DMS79 treated with DMSO at 0.1 percent for 48 hours (cell line): ENCODE results near the gene MAGI2.

ENCODE experiments used
- DNase-seq: peaks from one replicate; lab custom pipeline; 2025; lab: John Stamatoyannopoulos, UW

The MAGI2 gene

GRCh38 chr7:78141522-78142281, 1311.8 kb downstream of the MAGI2 start:
- no peak for DNase-seq

- DNase-seq, result no peak
Measured at GRCh38 chr7:78140109-78140508, 1313.4 kb downstream of the MAGI2 start.

DNA sequence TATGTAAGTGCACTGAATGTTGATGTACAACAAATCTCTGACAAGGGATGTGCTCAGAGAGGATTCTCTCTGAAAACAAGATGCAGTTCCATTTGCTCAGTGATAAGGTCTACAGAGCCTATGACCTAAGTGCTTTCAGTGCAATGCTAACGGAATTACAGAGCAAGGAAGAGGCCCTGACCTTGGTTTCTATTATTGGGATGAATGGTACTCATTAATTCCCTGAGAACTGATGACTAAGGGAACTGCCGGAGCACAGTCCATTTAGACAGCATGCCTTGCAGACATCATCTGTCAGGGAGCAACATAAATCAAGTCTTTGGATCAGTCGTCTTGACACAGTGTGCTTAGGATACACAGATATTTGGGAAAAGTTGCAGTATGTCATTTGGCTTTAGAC, 1314.1 kb downstream of the MAGI2 start:
- DNase-seq, result no peak

GRCh38 chr7:78134774-78135173, 1318.7 kb downstream of the MAGI2 start:
- no peak for DNase-seq

DNA sequence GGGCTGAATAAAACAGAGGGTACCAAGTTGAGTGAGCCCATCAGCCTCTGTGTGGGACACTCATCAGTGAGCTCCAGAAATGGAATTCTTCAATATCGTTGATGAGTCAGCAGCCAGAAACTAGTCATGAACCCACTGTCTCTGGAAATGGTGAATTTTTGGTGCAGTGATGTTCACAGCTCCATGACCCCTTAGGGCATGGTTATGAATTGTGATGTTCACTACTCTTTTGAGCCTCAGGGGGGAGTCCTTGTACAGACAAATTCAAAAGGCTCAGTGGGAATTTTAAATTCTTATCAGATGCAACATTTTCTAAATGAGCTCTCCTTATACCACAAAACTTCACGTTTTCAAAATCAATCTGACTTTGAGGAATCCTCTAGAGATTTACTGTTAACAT, 1319.2 kb downstream of the MAGI2 start:
- DNase-seq, result no peak

- peak; percentile 51 for DNase-seq
Measured at GRCh38 chr7:78130446-78131215, 1322.8 kb downstream of the MAGI2 start.

DNA sequence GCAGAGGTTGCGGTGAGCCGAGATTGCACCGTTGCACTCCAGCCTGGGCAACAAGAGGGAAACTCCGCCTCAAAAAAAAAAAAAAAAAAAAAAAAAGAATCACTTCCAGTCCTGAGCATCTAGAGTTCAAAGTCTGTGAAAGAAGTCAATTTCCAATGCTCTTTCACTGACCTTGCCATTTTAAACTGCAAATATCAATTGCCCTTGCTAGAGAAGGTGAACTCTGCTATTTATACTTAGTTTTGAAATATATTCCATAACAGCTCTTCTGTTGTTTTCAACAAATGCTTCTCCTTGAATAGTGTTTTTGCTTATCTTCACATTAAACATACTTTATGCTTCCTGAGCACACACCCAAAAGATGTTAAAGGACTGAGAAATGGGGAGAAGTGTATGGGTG, 1323.6 kb downstream of the MAGI2 start:
- no peak for DNase-seq

GRCh38 chr7:78127009-78127408, 1326.5 kb downstream of the MAGI2 start:
- no peak for DNase-seq

- no peak for DNase-seq
Measured at GRCh38 chr7:78125884-78126283, 1327.6 kb downstream of the MAGI2 start.

- DNase-seq, result no peak
Measured at GRCh38 chr7:78124216-78124615, 1329.3 kb downstream of the MAGI2 start.

- no peak for DNase-seq
Measured at GRCh38 chr7:78121888-78122287, 1331.6 kb downstream of the MAGI2 start.

GRCh38 chr7:78118470-78118869, 1335.0 kb downstream of the MAGI2 start:
- no peak for DNase-seq

- DNase-seq, result no peak
Measured at GRCh38 chr7:78115876-78116275, 1337.6 kb downstream of the MAGI2 start.

GRCh38 chr7:78114993-78115392, 1338.5 kb downstream of the MAGI2 start:
- no peak for DNase-seq

- DNase-seq, result no peak
Measured at GRCh38 chr7:78112488-78112887, 1341.0 kb downstream of the MAGI2 start.

DNA sequence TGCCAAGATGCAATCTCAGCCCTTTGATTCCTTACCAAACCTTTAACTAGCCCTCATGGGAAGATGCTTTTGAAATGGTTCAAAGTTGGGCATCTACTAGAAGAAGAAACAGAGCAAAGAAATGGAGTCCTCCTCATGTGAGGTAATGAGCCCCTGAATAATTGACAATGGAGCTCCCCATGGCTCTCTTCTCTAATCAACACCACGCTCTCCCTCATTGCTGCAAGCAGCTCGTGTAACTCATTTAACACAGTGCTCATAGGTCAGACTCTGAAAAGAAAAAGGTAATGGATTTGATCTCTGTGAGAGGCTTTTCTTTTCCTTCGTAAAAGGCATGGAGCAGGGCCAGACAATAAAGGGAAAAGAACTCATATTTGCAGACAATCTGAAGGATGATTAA, 1342.1 kb downstream of the MAGI2 start:
- DNase-seq, result no peak

DNA sequence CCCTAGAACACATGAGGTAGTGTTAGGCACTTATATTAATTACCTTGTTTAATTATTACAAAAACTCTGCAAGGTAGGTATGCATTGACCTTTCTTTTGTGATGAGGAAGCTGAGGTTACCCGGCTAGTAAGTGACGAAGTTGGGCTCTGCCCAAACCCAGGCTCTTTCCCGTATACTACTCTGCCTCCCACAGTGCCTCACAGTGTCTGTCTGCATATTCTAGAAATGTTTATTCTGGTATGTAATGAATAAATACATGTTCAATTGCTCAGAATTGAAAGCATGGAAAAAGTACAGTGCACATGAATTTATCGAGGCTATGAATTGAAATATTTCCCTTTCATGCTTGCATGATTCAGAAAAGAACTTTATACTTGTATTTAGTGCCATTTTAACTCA, 1350.0 kb downstream of the MAGI2 start:
- no peak for DNase-seq

GRCh38 chr7:78101076-78101475, 1352.4 kb downstream of the MAGI2 start:
- no peak for DNase-seq

DNA sequence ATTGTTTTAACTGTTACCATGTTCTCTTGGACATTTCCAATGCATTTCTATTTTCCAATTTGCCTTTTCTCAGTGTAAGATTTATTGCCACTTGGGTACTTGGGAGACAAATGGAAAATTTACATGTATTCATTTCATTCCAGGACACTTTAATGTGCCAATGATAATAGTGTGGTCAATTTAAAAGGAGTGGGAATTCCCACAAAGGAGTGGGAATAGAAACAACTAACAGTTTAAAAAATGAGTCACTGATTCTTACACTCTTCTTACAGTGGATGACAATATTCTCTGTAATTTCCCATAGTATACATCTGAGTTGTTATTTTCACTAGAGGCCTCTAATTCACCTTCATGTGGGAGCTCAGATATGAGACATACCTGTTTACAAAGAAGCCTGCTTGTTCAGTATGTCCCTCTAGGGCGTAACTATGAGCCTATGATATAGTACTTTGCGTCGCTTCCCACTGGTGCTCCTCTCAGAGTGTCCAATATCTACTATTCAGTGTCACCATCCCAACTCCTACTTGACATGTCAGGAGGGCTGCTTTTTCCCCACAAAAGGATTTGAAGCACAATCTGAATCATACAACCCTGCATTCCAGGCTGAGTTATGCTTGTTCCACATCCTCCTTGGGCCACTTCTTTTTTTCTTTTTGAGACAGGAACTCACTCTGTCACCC, 1353.6 kb downstream of the MAGI2 start:
- DNase-seq, result no peak

GRCh38 chr7:78095549-78095948, 1357.9 kb downstream of the MAGI2 start:
- DNase-seq, result no peak

- no peak for DNase-seq
Measured at GRCh38 chr7:78092331-78092730, 1361.1 kb downstream of the MAGI2 start.

DNA sequence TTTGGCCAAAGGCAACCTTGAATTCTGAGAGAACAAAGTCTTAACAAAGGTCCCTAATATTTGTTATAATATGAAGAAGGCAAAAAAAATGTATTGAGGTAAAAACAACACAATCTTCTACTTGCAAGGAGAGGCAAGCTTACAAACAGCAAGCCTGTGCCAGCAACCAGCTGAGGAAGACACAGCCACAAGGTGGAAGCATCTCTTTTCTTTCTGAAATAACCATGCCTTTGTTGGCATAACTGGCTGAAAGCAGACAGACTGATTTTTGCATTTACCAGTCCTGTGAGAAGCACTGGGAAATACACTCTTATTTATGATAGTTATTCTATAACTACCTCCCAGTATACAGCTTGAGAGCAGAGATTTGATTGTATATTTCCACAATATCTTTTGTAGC, 1362.9 kb downstream of the MAGI2 start:
- peak; percentile 13 for DNase-seq
